GM19238 (cell line): ENCODE data around the gene LPO.

ENCODE experiments used
- DNase-seq: peaks from one replicate; pipeline ENCODE4 v3.0.0; 2011; ENCODE audit warnings: low spot score; ENCODE audit not compliant: insufficient read length

Gene LPO

DNA sequence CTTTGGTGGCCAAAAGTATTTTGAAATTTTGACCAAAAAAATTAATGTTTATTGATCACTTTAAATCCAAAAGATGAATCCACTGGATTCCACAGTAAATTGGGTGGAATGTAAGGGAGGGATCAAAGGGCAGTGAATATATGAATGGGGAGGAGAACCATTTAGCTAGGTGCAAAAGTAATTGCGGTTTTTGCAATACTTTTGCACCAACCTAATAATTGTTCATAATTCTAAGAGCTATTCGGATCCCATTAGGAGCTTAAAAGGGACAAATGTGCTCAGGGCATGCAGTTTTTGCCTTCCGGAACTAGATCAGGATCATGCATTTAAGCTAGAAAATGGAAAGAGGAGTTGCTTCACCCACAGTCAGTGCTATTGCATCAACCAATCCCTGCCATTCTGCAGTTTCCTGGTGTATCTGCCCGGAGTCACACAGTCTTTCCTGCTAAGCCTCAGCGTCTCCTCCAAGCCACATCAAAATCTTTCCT is at the start of gene LPO:
LPO (plus strand) TSS at position 438 of the 488 bp plus-strand sequence. CDS start 4,396 bp downstream, outside the sequence.
- no peak for DNase-seq

DNA sequence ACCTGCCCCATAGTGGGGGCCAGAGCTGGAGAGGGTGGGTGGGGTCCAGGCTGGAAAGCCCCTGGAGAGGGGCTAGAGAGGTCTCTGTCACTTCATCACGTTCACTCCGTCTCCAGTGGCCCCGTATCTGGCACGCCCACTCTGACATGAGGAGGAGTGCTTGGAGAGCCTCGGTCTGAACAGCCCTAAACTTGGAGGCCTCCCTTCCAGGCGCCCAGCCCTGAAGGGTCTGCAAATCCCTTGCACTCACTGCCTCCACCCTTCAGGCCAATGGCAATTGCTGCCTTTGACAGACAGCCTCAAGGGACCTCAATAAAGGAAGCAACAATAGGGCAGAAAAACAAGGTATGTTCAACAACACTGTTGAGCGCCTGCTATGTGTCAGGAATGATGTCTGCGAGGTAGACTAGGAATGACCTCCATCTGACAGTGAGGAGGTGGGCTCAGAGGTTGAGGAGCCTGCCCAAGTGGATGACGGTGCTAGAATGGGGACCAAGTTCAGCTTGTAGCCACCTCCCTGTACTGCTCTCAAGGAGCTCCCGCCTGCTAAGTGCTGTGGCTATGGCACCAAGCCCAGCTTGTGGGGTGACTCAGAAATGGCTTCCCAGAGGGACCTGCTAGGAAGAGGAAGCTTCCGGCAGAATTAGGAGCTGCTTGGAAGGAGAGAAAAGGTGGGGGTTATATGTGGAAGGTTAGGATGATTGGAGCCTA is 48.8 kb upstream of the LPO start:
- DNase-seq: no peak

DNA sequence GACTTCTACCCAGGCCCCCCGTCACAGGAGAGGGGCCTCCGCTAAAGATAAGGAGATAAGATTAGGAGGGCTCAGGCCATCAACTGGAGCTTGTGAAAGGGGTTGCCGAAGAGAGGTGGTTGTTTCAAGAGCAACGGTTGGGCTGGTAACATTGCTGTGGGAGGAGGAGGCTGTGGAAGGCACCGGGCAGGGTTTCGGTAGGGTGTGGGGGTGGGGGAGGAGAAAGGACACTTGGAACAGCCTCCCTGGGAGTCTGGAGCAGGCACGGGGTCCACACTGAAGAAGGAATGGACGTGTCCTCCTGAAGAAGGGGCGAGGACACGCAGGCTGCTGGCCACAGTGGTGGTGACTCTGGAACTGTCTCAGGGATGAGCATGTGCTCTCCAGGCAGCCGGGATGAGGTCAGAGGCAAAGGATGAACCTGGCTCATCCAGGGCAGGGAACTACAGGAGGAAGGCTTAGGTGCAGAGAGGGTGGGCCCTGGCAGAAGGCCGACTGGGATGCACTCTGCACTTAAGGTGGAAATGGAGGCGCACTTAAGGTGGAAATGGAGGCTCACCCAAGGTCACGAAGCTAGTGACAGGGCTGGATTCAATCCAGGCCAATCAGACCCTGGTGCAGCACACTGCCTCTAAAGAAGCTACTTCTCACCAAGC is 47.0 kb upstream of the LPO start:
- DNase-seq: no peak

DNA sequence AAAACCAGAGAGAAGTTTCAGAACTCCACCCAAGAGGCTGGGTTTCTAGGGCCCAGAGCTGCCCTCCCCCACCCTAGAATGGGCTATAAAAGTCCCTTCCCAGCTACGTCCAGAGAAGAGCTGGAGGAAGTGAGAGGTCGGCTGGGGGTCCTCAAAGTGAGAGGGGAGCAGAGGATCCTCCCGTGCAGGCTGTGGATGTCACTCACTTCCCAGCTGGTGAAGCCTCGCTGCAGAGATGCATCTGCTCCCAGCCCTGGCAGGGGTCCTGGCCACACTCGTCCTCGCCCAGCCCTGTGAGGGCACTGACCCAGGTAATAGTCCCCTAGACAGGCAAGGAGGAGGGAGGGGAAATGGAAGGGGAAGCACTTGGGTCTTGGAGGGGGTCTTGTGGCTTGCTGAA is 45.8 kb upstream of the LPO start, which contains the start of gene EPX:
EPX (plus strand) TSS at position 115 of the 400 bp plus-strand sequence; CDS start at position 236, 121 bp downstream.
- no peak for DNase-seq

DNA sequence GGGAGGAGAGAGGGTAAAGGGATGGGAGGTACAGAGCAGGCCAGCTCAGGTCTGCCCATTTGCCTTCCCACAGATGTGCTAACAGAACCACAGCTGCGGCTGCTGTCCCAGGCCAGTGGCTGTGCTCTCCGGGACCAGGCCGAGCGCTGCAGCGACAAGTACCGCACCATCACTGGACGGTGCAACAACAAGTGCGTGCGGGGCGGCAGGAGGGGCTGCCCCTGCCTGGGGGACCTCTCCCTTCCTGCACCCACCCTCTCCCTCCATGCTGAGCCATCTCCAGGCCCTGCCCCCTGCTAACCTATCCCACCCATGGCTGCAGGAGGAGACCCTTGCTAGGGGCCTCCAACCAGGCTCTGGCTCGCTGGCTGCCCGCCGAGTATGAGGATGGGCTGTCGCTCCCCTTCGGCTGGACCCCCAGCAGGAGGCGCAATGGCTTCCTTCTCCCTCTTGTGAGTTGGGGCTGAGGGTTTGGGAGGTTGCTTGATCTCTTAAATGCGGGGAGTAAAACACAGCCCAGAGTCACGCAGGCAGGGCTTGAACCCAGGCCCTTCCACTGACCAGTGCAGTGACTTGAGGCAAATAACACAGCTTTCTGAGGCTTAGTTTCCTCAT is 44.6 kb upstream of the LPO start:
- no peak for DNase-seq

DNA sequence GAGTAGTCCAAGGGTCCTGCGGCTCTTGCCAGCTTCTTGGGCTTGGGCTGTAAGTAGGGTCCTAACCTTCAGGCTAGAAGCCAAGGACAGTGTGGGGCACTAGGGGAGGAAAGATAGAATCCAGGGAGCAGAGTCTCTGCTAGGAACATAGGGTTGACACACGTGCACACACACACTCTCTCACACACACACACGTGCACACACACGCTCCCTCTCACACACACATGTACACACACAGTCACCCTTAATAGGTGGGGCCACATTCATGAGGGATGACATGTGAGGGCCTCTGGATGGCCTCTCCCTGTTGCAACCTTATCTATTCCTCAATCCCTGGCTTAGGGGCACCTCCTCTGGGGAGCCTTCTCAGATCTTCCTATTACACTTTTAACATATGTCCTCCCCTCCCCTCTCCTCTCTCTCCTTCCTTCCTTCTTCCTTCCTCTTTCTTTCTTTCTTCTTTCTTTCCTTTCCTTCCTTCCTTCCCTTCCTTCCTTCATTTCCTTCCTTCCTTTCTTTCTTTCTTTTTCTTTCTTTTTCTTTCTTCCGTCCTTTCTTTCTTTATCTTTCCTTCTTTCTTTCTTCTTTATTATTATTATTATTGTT is 42.8 kb upstream of the LPO start:
- no peak for DNase-seq

DNA sequence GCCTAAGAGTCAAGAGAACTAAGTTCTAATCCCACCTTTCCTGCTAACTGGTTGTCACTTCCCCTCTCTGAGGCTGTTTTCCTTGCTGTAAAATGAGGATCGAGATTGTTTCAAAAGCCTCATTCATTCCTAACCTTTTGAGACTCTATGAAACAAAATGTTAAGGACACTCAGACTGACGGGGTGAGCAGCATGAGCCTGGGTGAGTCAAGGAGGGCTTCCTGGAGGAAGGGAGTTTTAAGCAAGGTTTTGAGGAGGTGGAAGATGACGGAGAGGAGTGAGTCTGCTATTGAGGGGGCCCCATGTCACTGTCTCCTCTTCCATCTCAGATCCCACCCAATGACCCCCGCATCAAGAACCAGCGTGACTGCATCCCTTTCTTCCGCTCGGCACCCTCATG is 41.8 kb upstream of the LPO start:
- no peak for DNase-seq

DNA sequence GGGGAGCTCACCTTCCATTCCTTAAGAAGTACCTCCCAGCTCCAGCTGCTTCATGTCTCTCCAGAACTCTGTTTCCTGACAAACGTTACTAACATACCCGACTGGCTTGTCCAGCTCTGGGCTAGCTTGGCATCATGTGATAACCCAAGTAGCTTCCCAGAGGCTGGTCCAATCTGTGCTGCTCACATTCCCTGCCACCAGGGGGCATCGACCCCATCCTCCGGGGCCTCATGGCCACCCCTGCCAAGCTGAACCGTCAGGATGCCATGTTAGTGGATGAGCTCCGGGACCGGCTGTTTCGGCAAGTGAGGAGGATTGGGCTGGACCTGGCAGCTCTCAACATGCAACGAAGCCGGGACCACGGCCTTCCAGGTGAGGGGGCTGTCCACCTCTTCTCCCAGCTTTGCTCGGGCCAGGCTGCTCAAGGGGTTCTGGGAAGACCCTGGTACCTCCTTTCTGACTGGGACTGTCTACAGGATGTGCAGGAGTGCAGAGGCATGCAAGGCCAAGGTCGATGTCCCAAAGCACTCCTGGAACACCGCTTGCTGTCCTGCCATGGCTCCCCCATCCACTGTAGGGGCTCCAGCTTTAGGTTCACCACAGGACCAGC is 38.3 kb upstream of the LPO start:
- peak; percentile 64 for DNase-seq

DNA sequence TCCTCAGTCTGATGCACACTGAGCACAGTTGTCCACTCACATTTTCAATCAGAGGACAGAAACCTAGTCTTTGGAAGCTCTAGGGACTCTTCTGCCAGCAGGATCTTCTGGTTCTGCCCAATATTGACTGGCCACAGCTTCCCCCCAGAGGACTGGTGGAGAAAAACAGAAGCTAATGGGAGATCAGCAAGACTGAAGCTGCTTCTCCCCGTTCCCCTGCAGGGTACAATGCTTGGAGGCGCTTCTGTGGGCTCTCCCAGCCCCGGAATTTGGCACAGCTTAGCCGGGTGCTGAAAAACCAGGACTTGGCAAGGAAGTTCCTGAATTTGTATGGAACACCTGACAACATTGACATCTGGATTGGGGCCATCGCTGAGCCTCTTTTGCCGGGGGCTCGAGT is 35.5 kb upstream of the LPO start:
- DNase-seq: no peak

DNA sequence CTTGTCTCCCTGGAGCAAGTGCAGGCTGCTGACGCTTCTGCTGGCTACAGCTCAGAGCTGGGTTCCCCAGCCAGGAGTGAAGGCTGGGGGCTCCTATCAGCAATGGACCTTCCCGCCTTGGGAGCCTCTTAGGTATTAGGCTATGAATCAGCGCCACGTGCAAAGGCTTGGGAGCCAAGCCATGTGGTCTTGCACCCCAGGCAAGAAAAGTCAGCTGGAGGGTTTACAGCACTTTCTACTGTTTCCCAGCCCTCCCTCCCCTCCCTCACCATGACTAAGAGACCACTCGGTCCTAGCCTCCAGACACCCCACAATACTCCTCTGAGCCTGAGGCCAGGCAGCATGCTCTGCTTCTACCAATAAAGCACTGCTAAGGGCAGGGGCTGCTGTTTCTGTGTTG is 33.6 kb upstream of the LPO start:
- DNase-seq: no peak

DNA sequence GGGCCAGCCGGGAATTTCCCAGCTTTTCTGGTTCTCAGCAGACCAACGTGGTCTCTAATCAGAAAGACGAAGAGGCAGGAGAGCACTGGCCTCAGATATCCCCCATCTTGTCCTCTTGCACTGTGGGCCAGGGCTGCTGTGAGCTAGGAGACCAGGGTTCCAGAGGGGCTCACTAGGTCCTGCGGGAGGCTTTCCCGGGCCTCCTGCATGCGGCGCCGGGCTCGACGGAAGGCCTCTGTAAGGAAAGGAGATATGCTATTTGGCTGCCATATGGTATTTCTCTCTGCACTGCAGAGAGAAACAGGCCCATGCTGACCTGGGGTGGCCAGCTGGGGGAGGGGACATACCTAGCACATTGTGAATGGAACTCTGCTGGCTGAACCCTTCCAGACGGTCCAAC is 32.4 kb upstream of the LPO start:
- DNase-seq: no peak

DNA sequence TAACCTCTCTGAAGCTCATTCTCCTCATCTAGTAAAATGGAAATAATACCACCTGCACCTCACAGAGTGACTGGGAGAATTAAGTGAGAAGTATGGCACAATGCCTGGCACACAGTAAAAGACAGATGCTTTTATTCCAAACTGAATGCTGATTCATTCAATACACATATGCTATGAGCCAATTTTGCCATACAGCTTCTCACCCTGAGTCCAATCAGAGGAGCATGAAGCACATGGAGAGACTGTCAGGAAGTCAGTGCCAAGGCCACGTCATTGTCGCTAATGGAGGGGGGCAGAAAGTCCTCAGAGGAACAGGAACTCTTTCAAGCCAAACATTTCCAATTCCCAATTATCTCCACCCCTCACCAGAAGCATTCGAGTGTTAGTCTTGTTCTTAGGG is 30.9 kb upstream of the LPO start:
- no peak for DNase-seq

DNA sequence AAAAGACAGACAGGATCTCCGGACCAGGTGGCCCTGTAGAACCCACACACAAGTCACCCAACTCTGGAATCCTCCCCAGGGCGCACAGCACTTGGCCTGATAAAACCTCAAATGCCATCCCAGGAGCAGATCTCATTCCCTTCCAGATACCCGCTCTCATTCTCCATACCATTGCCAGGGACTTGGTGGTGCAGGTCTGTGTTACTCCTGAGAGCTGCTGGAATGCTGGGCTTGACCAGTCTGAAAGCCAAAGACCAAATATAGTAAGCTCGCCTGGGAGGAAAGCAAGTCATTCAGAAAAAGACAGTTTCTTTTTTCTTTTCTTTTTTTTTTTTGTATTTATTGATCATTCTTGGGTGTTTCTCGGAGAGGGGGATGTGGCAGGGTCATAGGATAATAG is 30.0 kb upstream of the LPO start:
- DNase-seq: no peak

DNA sequence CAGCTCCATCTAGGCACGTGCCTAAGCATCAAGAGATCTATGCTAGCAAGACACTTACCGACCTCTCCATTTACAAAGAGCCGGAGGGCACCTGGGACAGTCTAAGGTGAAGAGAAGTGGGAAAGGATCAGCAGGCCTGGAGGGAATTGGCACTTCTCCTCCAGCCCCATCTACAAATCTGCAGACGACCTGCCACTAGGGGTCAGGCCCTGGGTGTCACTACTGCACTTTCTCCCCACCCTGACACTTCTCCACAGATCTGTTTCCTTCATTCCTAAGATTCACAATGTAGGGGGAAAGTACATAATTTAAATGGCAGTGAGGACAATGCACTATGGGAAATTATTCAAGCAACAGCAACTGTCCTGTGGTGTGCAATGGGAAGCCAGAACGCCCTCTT is 27.5 kb upstream of the LPO start:
- no peak for DNase-seq

DNA sequence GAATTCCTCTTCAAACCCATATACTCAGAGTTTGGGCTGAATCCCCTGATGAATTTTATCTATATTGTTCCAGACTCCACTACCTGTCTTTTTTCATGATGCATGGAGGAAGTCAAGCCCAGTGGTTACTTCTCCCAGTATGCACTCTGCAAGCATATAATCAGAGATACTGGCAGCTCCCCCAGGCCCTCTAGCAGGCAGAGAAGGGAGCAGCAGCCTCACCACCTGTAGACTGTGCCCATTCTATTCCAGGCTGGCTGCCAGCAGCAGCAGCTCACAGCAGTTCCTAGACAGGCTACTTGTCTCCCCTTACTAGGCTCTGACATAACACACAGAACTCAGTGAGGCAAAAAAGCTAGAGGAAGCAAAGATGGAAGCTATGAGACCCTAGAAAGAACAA is 22.7 kb upstream of the LPO start:
- DNase-seq: no peak

DNA sequence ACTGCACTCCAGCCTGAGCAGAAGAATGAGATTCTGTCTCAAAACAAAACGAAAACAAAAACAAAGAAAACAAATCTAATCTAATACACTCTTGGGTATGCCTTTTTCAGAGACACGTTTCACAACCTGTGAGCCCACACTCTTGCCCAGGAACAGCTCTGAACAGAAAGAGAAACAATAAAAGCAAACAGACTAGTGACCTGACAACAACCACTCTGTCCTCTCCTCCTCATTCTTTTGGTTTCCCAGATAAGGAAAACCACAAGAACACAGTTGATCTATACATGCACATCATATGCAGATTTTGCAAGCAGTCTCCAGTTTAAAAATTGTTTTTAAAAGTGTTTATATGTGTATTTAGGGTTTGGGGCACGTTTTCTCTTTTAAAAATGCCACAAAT is 20.6 kb upstream of the LPO start:
- no peak for DNase-seq

DNA sequence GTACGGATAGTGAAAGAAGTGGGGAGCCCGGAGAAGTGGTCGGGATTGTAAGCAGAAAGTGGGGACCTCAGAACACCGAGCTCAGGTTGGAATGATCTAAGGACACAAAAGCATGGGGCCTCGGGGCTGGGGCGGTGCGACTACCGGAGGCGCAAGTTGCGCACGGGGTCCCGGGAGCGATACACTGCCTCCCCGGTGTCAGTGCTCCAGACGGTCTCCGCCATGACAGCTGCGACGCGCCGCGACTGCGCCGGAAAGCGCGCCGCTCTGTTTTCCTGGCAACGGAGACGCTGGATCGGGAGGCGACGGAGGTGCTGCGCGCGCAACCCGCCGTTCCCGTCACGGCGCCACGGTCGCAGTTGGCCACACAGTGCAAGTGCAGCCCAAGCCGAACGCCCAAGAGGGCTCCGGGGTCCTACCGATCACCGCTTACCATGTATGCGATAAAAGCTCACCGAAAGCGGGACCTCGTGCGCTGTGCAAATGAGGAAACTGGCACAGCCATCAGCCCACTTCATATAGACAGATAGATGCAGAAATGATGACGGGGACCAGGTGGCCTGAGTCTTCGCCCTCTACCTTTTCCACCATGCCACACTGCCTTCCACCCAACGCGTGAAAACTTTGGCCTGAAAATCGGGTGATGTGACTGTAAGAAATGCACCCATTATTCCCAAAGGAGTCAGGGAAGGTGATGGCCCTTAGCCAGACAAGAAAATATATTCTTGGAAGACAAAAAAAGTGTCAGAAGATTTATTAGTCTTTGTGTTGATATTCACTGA is 19.2 kb upstream of the LPO start, which contains the start of gene MKS1:
MKS1 (minus strand) TSS at position 249 of the 782 bp plus-strand sequence; CDS start at position 224, 25 bp downstream.
- peak; percentile 95 for DNase-seq

DNA sequence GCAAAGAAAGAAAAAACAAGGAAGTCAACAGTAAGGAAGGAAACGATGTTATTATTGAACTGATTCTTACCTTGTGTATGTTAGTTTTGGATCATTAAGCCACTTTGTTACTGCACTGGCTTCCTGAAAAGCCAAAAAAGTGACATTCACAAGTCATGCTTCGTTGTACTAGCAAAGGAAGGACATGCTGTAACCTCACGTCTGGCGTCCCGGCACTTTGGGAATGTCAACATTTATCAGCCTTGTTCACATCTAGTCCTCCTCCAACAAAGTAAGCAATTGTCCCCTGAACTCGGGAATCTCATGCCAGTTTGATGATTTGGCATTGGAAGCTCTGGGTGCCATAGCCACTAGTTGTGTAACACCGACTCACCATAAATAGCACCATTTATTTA is 18.6 kb upstream of the LPO start:
- DNase-seq: no peak

DNA sequence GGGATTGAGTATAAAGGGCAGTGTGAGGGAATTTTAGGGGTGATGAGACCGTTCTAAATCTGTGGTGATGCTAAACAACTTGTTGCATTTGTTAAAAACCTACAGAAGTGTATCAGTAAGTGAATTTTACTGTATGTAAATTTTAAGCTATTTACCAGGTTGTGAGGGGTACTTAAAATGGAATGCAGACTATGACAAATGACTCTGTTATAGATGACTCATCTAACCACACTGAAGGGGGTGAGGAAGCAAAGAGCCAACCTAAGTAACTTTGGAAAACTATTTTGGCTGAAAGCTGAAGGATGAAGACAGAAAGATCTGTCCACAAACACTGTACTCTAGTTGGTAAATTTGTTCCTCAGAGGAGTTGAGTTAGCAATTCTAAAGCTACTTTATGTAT is 14.1 kb upstream of the LPO start:
- no peak for DNase-seq

DNA sequence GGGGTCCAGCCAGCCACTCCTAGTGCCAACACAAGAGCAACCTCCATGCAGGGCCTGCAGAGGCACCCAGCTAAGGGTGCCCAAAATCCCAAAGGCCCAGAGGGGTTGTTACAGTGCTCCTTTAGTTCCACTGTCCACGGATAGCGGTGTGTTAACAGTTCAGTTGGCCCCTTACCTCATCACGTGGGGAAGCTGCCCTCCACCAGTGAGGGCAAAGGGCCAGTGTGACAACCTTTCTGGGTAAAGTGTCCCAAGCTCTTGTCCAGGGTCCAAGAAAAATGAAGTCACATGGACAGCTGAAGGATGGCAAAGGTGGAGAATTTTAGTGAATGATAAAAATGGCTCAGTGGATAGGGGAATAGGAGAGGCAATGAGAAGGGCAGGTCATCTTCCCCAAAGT is 10.7 kb upstream of the LPO start:
- DNase-seq: no peak

DNA sequence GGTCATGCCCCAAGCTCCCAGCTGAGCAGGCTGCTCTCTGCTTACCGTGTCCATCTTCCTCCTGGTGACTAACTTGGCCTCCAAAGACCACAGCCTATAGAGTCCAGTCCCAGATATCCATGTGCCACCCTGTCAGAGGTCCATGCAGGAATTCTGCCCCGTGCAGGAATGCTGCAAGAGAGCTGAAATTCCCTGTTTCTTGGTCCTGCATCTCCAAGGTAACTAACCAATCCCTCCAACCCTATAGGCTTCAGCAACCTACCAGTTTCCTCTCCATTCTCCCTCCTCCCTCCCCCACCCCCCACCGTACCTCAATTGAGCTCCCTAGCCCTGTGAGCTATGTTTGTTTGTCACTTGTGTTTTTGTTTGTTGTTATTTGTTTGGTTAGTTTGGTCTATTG is 9.7 kb upstream of the LPO start:
- DNase-seq: no peak
